SU-DHL-6 (cell line): ENCODE measurements around the gene FBH1.

Experiments
- H2AFZ ChIP-seq: fragments of 200-600 bp; sonication (generic); 2 replicates; pipeline ENCODE4 v1.6.1; 2014; ENCODE audit warnings: low read depth, mild to moderate bottlenecking, moderate library complexity, mixed read lengths, antibody characterized with exemption, low read length; ENCODE audit not compliant: severe bottlenecking
- H3F3A ChIP-seq: fragments of 200-600 bp; shearing (Covaris generic); 2 replicates; pipeline ENCODE4 v1.6.0; 2016; ENCODE audit warnings: antibody characterized with exemption, mild to moderate bottlenecking; ENCODE audit not compliant: insufficient read depth
- H3K27ac ChIP-seq: fragments of 200-600 bp; sonication (generic); 2 replicates; pipeline ENCODE4 v1.5.1; 2016; ENCODE audit warnings: low read depth, mild to moderate bottlenecking, low read length, moderate library complexity, mixed read lengths
- H3K27me3 ChIP-seq: fragments of 200-600 bp; sonication (generic), shearing (Covaris generic); 2 replicates; pipeline ENCODE4 v1.6.0; 2014; ENCODE audit warnings: mild to moderate bottlenecking, low read length
- H3K36me3 ChIP-seq: fragments of 200-600 bp; sonication (generic); 2 replicates; pipeline ENCODE4 v1.6.1; 2014; ENCODE audit warnings: mild to moderate bottlenecking, low read length, mixed read lengths
- H3K4me2 ChIP-seq: fragments of 300-600, 200-600 bp; shearing (Covaris generic), sonication (generic); 2 replicates; pipeline ENCODE4 v1.6.0; 2014; ENCODE audit warnings: low read length, low read depth, mild to moderate bottlenecking; ENCODE audit not compliant: poor library complexity, severe bottlenecking
- H3K4me3 ChIP-seq: fragments of 200-600 bp; sonication (generic); 2 replicates; pipeline ENCODE4 v1.5.1; 2014; ENCODE audit warnings: antibody characterized with exemption, low read length, mild to moderate bottlenecking, mixed read lengths; ENCODE audit not compliant: insufficient read depth, poor library complexity, severe bottlenecking
- H3K79me2 ChIP-seq: fragments of 200-600 bp; sonication (generic); 2 replicates; pipeline ENCODE4 v1.6.1; 2014; ENCODE audit warnings: mild to moderate bottlenecking, low read length, moderate library complexity; ENCODE audit not compliant: insufficient read depth
- H3K9ac ChIP-seq: fragments of 200-600 bp; sonication (generic); 2 replicates; pipeline ENCODE4 v1.7.0; 2014; ENCODE audit warnings: mild to moderate bottlenecking, low read length
- H3K9me2 ChIP-seq: fragments of 200-600 bp; sonication (generic); replicated peaks from 2 replicates; pipeline ENCODE4 v1.6.1; 2014; ENCODE audit warnings: low read length; ENCODE audit not compliant: insufficient read depth
- H3K9me3 ChIP-seq: fragments of 200-600 bp; sonication (generic); 2 replicates; pipeline ENCODE4 v1.6.1; 2014; ENCODE audit warnings: low read length, mixed read lengths; ENCODE audit not compliant: insufficient read depth
- H4K20me1 ChIP-seq: fragments of 200-600 bp; sonication (generic); 2 replicates; pipeline ENCODE4 v1.6.1; 2014; ENCODE audit warnings: low read depth, mild to moderate bottlenecking, antibody characterized with exemption, low read length, moderate library complexity, mixed read lengths
- EZH2phosphoT487 ChIP-seq: fragments of 200-600 bp; sonication (generic), shearing (Covaris generic); conservative IDR thresholded peaks from 2 replicates; pipeline ENCODE4 v1.6.1; 2018; ENCODE audit warnings: mild to moderate bottlenecking, antibody characterized with exemption, low read length, moderate library complexity, mixed read lengths
- TF ChIP-seq, protein P1 (sequence below): fragments of 200-600 bp; sonication (generic); IDR thresholded peaks from one replicate; pipeline ENCODE4 v1.5.1; 2017; ENCODE audit warnings: antibody characterized with exemption, mild to moderate bottlenecking, low read length, moderate library complexity; ENCODE audit not compliant: insufficient read depth, poor library complexity, severe bottlenecking

The FBH1 gene

DNA sequence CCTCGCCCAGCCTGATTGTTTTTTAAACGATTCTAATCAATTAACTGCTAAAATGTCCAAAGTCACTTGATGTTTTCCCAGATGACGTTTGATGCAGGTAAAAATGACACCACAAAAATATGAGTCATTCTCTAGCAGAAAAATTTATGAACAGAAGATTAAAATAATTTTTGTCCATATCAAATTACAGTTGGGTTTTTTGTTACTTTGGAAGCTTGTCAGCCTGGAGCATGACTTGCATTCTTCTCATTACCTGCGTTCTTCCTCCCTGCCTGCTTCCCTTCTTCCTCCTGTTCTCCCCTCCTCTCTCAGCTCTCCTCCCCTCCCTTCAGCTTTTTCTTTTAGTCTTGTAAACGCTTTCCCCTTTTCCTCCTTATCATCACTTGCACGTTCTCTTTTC is 68.6 kb downstream of the FBH1 start:
- no peaks in the 10 kb centered on the region for H3K9me2 ChIP-seq
- H3K27me3 ChIP-seq = no peaks in the 10 kb centered on the region
- no peak overlapping the region for H2AFZ ChIP-seq
- no peaks in the 10 kb centered on the region for H3K79me2 ChIP-seq
- H3K36me3 ChIP-seq = no peaks in the 10 kb centered on the region
- no peak overlapping the region for H3K9ac ChIP-seq
- no peaks in the 10 kb centered on the region for H3F3A ChIP-seq
- H3K4me2 ChIP-seq = no peak overlapping the region
- H3K27ac ChIP-seq = no peak overlapping the region
- no peaks in the 10 kb centered on the region for H3K9me3 ChIP-seq
- H4K20me1 ChIP-seq = no peaks in the 10 kb centered on the region
- no peak for TF ChIP-seq EZH2phosphoT487
- TF ChIP-seq, protein P1, sequence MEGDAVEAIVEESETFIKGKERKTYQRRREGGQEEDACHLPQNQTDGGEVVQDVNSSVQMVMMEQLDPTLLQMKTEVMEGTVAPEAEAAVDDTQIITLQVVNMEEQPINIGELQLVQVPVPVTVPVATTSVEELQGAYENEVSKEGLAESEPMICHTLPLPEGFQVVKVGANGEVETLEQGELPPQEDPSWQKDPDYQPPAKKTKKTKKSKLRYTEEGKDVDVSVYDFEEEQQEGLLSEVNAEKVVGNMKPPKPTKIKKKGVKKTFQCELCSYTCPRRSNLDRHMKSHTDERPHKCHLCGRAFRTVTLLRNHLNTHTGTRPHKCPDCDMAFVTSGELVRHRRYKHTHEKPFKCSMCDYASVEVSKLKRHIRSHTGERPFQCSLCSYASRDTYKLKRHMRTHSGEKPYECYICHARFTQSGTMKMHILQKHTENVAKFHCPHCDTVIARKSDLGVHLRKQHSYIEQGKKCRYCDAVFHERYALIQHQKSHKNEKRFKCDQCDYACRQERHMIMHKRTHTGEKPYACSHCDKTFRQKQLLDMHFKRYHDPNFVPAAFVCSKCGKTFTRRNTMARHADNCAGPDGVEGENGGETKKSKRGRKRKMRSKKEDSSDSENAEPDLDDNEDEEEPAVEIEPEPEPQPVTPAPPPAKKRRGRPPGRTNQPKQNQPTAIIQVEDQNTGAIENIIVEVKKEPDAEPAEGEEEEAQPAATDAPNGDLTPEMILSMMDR = no peak
- no peak overlapping the region for H3K4me3 ChIP-seq

DNA sequence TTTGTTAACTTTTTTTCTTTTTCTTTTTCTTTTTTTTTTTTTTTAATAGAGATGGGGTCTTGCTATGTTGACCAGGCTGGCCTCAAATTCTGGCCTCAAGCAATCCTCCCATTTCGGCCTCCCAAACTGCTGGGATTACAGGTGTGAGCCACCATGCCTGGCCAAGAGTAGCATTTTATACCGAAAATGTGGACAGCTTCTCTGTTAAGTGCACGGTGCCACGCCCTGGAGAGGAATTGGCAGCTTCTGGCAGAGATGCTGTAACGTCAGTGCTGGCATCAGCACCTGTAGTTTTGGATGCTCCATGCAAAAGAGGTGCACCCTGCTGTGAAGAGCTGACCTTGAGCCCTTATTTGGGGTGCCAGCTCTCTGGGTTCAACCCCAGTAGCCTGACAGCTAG is 69.1 kb downstream of the FBH1 start:
- TF ChIP-seq, protein P1 = no peak
- no peak for TF ChIP-seq EZH2phosphoT487
- Histone ChIP-seq H3K27ac (no peak overlapping the region), H2AFZ (no peak overlapping the region)

DNA sequence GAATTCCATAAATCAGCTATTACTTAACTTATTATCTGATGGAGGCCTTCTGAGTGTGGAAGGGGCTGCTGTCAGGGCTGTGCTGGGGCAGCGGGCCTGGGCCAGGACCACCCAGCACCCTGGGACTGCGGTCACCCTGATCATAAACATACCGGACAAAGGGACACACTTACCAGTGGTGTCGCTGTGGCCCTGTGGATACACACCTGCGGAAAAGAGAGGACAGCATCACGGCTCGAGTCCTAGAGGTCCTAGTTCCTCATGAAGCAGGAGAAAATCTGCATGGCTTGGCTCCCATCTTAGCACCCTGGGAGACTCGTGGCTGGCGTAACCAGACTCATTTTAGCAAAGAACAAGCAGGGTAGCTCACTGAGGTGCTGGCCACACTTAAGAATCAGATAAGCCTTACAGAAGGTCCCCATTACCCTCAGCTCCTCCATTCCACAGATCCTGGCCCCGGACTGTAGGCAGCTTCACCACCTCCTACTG is 69.6 kb downstream of the FBH1 start:
- no peaks in the 10 kb centered on the region for H3F3A ChIP-seq
- H4K20me1 ChIP-seq = no peaks in the 10 kb centered on the region
- no peak overlapping the region for H2AFZ ChIP-seq
- H3K9me3 ChIP-seq = no peaks in the 10 kb centered on the region
- H3K9me2 ChIP-seq = no peaks in the 10 kb centered on the region
- H3K4me2 ChIP-seq = no peak overlapping the region
- H3K9ac ChIP-seq = no peak overlapping the region
- H3K36me3 ChIP-seq = no peaks in the 10 kb centered on the region
- no peak overlapping the region for H3K4me3 ChIP-seq
- TF ChIP-seq EZH2phosphoT487 = no peak
- TF ChIP-seq, protein P1 = no peak
- no peaks in the 10 kb centered on the region for H3K79me2 ChIP-seq
- H3K27ac ChIP-seq = no peak overlapping the region
- no peaks in the 10 kb centered on the region for H3K27me3 ChIP-seq

More for the DNA sequence above, 69.1 kb downstream of the FBH1 start:
- Histone ChIP-seq H3K79me2 (no peaks in the 10 kb centered on the region), H3K36me3 (no peaks in the 10 kb centered on the region), H4K20me1 (no peaks in the 10 kb centered on the region), H3K27me3 (no peaks in the 10 kb centered on the region), H3K4me2 (no peak overlapping the region), H3F3A (no peaks in the 10 kb centered on the region), H3K4me3 (no peak overlapping the region), H3K9me2 (no peaks in the 10 kb centered on the region), H3K9ac (no peak overlapping the region), H3K9me3 (no peaks in the 10 kb centered on the region)
